ENCODE measurements around the gene FAM174C. TPM values are rescaled to one million over a fixed set of nuclear protein-coding genes. Genes with fewer than 3 reads are reported as not detected.

FAM174C gene
- total and polyA plus RNA-seq, 11 donors, result 11.6 to 56.4 (median 23.8) TPM

DNA sequence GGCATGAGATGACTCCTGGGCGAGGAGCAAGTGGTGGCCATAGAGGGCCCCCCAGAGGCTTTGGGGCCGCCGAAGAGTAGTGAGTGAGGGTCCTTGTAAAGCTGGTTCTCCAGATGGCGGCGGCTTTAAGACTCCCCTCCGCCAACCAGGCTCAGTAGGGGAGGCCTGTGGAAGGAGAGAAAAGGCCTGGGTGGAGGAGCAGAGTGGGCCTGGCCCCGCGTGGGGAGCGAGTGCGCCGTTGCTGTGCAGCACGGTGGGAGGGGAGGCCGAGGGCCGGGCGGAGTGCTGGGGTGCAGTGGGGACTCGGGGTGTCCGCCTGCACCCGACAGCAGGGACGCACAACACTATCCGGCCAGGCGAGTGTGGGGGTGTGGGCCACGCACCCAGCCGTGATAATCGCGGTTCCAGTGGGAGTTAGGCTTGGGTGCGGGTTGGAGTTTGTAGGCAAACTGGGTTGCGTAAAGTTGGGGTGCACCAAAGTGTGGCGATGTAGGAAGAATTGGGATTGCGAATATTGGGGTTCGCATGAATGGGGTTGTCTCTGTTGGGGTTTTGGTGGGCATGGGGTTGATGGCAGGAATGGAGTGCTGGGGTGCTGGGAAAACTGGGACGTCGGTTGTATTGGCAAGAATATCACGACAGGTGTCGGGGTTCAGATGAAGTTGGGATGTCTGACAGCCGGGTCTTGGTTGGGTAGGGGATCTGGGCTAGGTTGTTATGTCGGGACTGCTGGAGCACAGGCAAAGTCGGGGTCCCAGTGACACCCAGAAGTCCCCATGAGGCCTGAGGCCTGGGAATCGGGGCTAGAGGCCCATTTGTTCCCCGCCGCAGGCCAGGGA, 6.9 kb upstream of the FAM174C start:
- intact Hi-C loops (cut with DNase I), result loop anchor here in 2 of 10 donors (1.0 kb wide), 2 partner anchors 20 to 24 kb away; partner anchors contain the start of gene MIDN (in 1 of the 2)
- Histone ChIP-seq H3K4me1 (peaks cover 9 to 80% (median 75%) of the 10 kb centered on the region in 12 donors), H3K27me3 (no peaks in the 10 kb centered on the region), H3K36me3 (peaks cover 2 to 36% (median 32%) of the 10 kb centered on the region in 9 donors), H3K27ac (peak overlapping the region in 11 of 12 donors; percentile 73 to 100 (median 98)), H3K9me3 (no peaks in the 10 kb centered on the region), H3K4me3 (peak overlapping the region in 9 of 12 donors; percentile 17 to 92 (median 72))
- 49 to 57% (median 51%) methylated on average over 37 to 40 of the region's 40 CpGs for WGBS, 4 donors
- ATAC-seq (no peak), DNase-seq (peak in 2 of 5 donors; percentile 37 to 46)
- TF ChIP-seq, protein P1, sequence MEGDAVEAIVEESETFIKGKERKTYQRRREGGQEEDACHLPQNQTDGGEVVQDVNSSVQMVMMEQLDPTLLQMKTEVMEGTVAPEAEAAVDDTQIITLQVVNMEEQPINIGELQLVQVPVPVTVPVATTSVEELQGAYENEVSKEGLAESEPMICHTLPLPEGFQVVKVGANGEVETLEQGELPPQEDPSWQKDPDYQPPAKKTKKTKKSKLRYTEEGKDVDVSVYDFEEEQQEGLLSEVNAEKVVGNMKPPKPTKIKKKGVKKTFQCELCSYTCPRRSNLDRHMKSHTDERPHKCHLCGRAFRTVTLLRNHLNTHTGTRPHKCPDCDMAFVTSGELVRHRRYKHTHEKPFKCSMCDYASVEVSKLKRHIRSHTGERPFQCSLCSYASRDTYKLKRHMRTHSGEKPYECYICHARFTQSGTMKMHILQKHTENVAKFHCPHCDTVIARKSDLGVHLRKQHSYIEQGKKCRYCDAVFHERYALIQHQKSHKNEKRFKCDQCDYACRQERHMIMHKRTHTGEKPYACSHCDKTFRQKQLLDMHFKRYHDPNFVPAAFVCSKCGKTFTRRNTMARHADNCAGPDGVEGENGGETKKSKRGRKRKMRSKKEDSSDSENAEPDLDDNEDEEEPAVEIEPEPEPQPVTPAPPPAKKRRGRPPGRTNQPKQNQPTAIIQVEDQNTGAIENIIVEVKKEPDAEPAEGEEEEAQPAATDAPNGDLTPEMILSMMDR (IDR thresholded peaks at IDR 0.05), result no peak
- no peak for TF ChIP-seq POLR2A (IDR thresholded peaks at IDR 0.05)

DNA sequence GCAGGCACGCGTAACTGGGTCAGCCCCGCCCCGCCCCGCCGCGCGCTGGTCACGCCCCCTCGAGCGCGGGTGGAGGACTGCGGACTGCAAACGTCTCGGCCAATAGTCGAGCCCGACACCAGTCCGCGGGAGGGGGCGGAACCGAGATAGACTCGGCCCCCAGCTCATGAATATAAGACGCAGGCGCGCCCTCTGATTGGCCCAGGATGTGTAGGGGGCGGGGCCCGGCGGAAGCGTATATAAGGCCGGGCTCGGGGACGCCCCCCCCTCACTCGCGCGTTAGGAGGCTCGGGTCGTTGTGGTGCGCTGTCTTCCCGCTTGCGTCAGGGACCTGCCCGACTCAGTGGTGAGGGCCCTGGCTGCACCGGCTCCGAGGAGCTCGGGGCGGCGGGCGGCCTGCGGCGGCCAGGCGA, 6.3 kb upstream of the FAM174C start, which contains the start of gene CIRBP:
Gene CIRBP (plus strand): TSS at position 268 of the 413 bp plus-strand sequence. CDS start 1,602 bp downstream, outside the sequence.
- intact Hi-C loops (cut with DNase I), result loop anchor here in 1 of 10 donors (1.0 kb wide), 1 partner anchor 21 kb away; the partner anchor contains the start of gene MIDN
- no peaks in the 10 kb centered on the region for H3K27me3 ChIP-seq
- peaks cover 9 to 86% (median 81%) of the 10 kb centered on the region in 12 donors for H3K4me1 ChIP-seq
- ATAC-seq (peak; percentile 69 to 85 (median 78)), DNase-seq (peak; percentile 100)
- WGBS, 4 donors, result 0 to 1% (median 0%) methylated on average over 26 to 50 of the region's 50 CpGs
- peaks cover 2 to 42% (median 38%) of the 10 kb centered on the region in 9 donors for H3K36me3 ChIP-seq
- peak within 1 kb of the TSS; percentile 92 to 100 (median 98) for H3K27ac ChIP-seq
- H3K4me3 ChIP-seq, result peak within 1 kb of the TSS; percentile 5 to 92 (median 72)
- no peaks in the 10 kb centered on the region for H3K9me3 ChIP-seq
- TF ChIP-seq, protein P1 (IDR thresholded peaks at IDR 0.05), result peak in 2 of 12 donors; percentile 11 to 15
- TF ChIP-seq POLR2A (IDR thresholded peaks at IDR 0.05), result peak; percentile 99 to 100

DNA sequence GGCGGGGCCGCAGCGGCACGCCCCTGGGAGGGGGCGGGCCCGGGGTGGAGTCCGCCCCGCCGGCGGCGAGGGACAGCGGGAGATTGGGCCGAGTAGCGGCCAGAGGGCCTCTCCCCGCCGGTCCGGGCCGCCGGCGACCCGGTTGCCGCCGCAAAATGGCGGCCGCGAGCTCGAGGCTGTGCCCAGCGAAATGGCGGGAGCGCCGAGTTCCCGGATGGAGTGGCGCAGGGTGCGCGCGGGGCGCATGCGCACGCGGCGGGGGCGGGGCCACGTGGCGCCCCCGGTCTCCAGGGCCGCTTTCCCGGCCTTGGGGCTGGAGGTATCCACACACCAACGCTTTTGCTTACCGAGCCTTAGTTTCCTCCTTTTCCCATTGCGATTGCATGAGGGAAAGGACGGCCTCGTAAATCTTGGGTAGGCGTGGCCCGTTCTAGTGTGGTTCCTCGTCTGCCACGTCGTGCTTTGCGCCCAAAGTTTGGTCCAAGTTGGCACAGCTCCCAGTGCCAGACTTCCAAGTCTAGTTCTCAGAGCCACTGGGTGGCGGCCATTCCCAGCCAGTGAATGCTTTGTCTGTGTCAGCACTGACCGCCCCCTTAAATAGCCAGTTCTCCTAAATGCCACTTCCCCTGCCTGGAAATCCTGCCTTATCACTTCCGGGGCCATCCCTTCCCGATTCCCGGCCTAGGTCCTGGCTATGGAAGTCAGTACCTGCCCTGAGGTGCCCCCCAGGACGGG, 5.7 kb upstream of the FAM174C start:
- Histone ChIP-seq H3K9me3 (no peaks in the 10 kb centered on the region), H3K4me3 (peak overlapping the region; percentile 5 to 92 (median 72)), H3K27ac (peak overlapping the region; percentile 92 to 100 (median 98)), H3K27me3 (no peaks in the 10 kb centered on the region), H3K4me1 (peaks cover 10 to 92% (median 87%) of the 10 kb centered on the region in 12 donors), H3K36me3 (peaks cover 2 to 48% (median 44%) of the 10 kb centered on the region in 9 donors)
- DNase-seq (peak; percentile 89 to 94 (median 92)), ATAC-seq (peak; percentile 2 to 31 (median 25))
- TF ChIP-seq, protein P1 (IDR thresholded peaks at IDR 0.05), result peak in 3 of 12 donors; percentile 14 to 29 (median 15)
- TF ChIP-seq POLR2A (IDR thresholded peaks at IDR 0.05), result no peak
- intact Hi-C loops (cut with DNase I), result loop anchor here in 6 of 10 donors (1.0 to 10.0 kb wide), 8 partner anchors 21 to 785 kb away; partner anchors contain the start of genes DAZAP1 (in 2 of the 6), GAMT (in 2 of the 6), ADAMTSL5 (in 1 of the 6) and GPX4 (in 1 of the 6)
- WGBS, 4 donors, result 0 to 1% (median 1%) methylated on average over 25 to 64 of the region's 64 CpGs
